GM10266 (cell line): ENCODE results near the gene RAI14.
"Not testable (repeated sequence)": the region's sequence is repeated elsewhere in the genome, so short reads cannot be mapped to it uniquely, and the experiment has no call there.

Experiments
- DNase-seq: peaks from one replicate; pipeline ENCODE4 v3.0.0; 2012; ENCODE audit errors: extremely low spot score
- CTCF ChIP-seq: IDR thresholded peaks from 2 replicates; pipeline ENCODE4 v1.5.1; 2012; ENCODE audit warnings: mild to moderate bottlenecking, low read depth; ENCODE audit not compliant: control insufficient read depth, insufficient read depth; ENCODE audit errors: missing control alignments

Gene RAI14

DNA sequence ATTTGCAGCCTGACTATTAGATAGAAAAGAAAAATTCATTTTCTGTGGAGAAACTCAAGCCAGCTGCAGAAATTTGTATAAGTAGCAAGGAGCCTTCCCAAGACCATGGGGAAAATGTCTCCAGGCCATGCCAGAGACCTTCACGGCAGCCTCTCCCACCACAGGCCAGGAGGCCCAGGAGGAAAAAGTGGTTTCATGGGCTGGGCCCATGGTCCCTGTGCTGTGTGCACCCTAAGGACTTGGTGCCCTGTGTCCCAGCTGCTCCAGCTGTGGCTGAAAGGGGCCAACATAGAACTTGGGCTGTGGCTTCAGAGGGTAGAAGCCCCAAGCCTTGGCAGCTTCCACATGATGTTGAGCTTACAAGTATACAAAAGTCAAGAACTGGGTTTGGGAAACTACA lies 109.5 kb downstream of the RAI14 start:
- no peak for TF ChIP-seq CTCF
- DNase-seq = no peak

DNA sequence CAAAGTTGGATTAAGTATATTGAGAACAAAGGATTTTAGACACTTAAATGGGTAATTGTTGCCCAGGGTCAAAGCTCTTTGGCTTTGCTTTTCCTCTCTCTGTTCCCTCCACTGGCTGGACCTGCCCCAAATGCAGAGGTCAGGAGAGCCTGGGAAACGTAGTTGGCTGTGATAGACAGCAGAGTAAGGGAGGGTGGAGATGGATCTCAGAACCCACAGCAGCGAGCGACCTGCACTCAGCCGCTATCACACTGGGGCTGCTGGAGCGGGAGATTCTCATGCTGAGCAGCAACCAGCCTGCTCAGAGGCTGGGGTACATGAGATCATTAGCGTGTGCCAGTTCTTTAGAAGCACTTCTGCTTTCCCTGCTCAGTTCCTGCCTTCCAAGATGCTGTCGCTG lies 111.1 kb downstream of the RAI14 start:
- no peak for TF ChIP-seq CTCF
- no peak for DNase-seq

- DNase-seq = no peak
- no peak for TF ChIP-seq CTCF
Measured at GRCh38 chr5:34770486-34770885, 114.4 kb downstream of the RAI14 start.

DNA sequence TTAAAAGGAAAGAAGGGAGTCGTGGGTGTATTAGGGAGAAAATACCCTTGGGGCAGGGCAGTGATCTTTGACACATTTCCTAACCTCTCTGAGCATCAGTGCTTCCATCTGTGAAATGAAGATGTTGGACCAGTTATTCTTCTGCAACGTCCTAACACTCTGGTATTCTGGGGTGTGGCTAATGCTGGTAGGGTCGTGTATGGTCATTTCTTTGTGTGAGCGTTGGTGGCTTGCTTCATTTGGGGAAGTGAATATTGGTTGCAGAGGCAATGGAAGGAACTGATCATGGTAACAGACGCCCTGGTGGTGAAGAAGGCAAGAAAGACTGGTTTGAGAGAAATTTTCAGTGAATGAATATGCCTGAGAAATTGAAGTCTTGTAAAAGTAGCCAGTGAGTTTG lies 114.9 kb downstream of the RAI14 start:
- TF ChIP-seq CTCF = no peak
- DNase-seq = peak; percentile 26

GRCh38 chr5:34772267-34773098 lies 116.4 kb downstream of the RAI14 start:
- TF ChIP-seq CTCF = no peak
- no peak for DNase-seq

DNA sequence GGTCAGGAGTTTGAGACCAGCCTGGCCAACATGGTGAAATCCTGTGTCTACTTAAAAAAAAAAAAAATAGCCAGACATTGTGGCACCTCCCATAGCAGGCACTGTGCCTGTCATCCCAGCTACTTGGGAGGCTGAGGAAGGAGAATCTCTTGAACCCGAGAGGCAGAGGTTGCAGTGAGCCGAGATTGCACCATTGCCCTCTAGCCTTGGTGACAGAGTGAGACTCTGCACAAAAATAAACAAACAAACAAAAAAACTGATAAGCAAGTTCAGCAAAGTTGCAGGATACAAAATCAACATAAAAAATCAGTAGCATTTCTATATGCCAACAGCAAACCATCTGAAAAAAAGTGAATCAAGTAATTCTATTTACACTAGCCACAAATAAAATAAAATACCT lies 118.0 kb downstream of the RAI14 start:
- TF ChIP-seq CTCF = no peak

DNA sequence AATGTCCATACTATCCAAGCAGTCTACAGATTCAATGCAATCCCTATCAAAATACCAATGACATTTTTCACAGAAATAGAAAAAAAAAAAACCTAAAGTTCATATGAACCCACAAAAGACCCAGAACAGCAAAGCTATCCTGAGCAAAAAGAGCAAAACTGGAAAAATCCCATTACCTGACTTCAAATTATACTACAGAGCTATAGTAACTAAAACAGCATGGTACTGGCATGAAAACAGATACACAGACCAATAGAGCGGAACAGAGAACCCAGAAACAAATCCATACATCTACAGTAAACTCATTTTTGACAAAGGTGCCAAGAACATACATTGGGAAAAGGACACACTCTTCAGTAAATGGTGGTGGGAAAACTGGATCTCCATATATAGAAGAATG lies 118.5 kb downstream of the RAI14 start:
- not testable (repeated sequence) for DNase-seq

More for the DNA sequence above, 118.0 kb downstream of the RAI14 start:
- DNase-seq = no peak

- no peak for DNase-seq
- TF ChIP-seq CTCF = no peak
Measured at GRCh38 chr5:34775886-34776285, 119.8 kb downstream of the RAI14 start.
